ENCODE results near the gene FGB.

GRCh38 chr4:154517591-154517990 lies 45.2 kb upstream of the FGB start:
- TF ChIP-seq EP300 (IDR thresholded peaks at IDR 0.05; ENCODE audit: low read depth) (no peak), POLR2AphosphoS5 (IDR thresholded peaks at IDR 0.05) (no peak)

Measured in transverse colon (tissue), 3 donors.